AG08395 (cell line): ENCODE measurements around the gene NDUFAF3.
A peak's percentile ranks its signal among the peaks of the same experiment; 100 is the strongest.

Experiments
- DNase-seq: peaks from one replicate; pipeline ENCODE4 v3.0.0; 2012; ENCODE audit warnings: mixed read lengths, low spot score

NDUFAF3 gene

GRCh38 chr3:49021813-49022687 lies at the start of gene NDUFAF3:
Gene NDUFAF3 (plus strand): TSS chr3:49022121. CDS start chr3:49022145, 24 bp downstream.
- peak; percentile 88 for DNase-seq

GRCh38 chr3:48974076-48974864 lies 47.7 kb upstream of the NDUFAF3 start:
- no peak for DNase-seq

- DNase-seq = no peak
Measured at GRCh38 chr3:48979451-48979850, 42.5 kb upstream of the NDUFAF3 start.

- DNase-seq = no peak
Measured at GRCh38 chr3:48980295-48980694, 41.6 kb upstream of the NDUFAF3 start.

GRCh38 chr3:48982016-48982415 lies 39.9 kb upstream of the NDUFAF3 start:
- no peak for DNase-seq

GRCh38 chr3:48982686-48983085 lies 39.2 kb upstream of the NDUFAF3 start:
- DNase-seq = no peak

- no peak for DNase-seq
Measured at GRCh38 chr3:48983096-48983495, 38.8 kb upstream of the NDUFAF3 start.

- no peak for DNase-seq
Measured at GRCh38 chr3:48984663-48985062, 37.3 kb upstream of the NDUFAF3 start.

GRCh38 chr3:48985831-48986376 lies 36.0 kb upstream of the NDUFAF3 start:
- DNase-seq = no peak

GRCh38 chr3:48989126-48989795 lies 32.7 kb upstream of the NDUFAF3 start:
- no peak for DNase-seq

- DNase-seq = peak; percentile 93
Measured at GRCh38 chr3:48989796-48990635, 31.9 kb upstream of the NDUFAF3 start, which contains the start of gene P4HTM. Gene P4HTM (plus strand): TSS chr3:48990241. CDS start chr3:48990257, 16 bp downstream.

- peak; percentile 33 for DNase-seq
Measured at GRCh38 chr3:48990636-48991469, 31.1 kb upstream of the NDUFAF3 start.

- DNase-seq = no peak
Measured at GRCh38 chr3:48991851-48992545, 29.9 kb upstream of the NDUFAF3 start.

GRCh38 chr3:48993834-48994233 lies 28.1 kb upstream of the NDUFAF3 start:
- DNase-seq = no peak

GRCh38 chr3:48996640-48997039 lies 25.3 kb upstream of the NDUFAF3 start:
- no peak for DNase-seq

- no peak for DNase-seq
Measured at GRCh38 chr3:48997102-48997635, 24.8 kb upstream of the NDUFAF3 start.

GRCh38 chr3:48997714-48998637 lies 23.9 kb upstream of the NDUFAF3 start:
- DNase-seq = no peak
